Kidney epithelial cell (primary cell): Measurements from ENCODE around the gene ARHGAP5. TPM values are rescaled to one million over a fixed set of nuclear protein-coding genes. Genes with fewer than 3 reads are reported as not detected.
A peak's percentile ranks its signal among the peaks of the same experiment; 100 is the strongest.

Experiments used
- DNase-seq: peaks from one replicate; pipeline ENCODE4 v3.0.0-alpha.2; 2010; ENCODE audit warnings: low read depth
- H3K27me3 ChIP-seq: 2 replicates; pipeline ENCODE4 v1.6.0; 2011; ENCODE audit warnings: low read length; ENCODE audit not compliant: control insufficient read depth, insufficient read depth
- H3K36me3 ChIP-seq: 2 replicates; pipeline ENCODE4 v1.5.1; 2011; ENCODE audit warnings: low read length; ENCODE audit not compliant: control insufficient read depth, insufficient read depth
- H3K4me3 ChIP-seq: 2 replicates; pipeline ENCODE4 v1.5.1; 2011; ENCODE audit warnings: low read depth, mild to moderate bottlenecking, control low read depth, low read length
- CTCF ChIP-seq: IDR thresholded peaks from 2 replicates; pipeline ENCODE4 v1.5.1; 2011; ENCODE audit warnings: mild to moderate bottlenecking, moderate library complexity, low read length, control low read depth, inconsistent platforms; ENCODE audit not compliant: insufficient read depth, poor library complexity, severe bottlenecking
- total RNA-seq: library from RNA; depleted of rRNA; stranded (reverse); fragments of >200 nt; gene quantifications from 2 replicates; pipeline ENCODE4 v1.2.3, GENCODE V29; 2015

The ARHGAP5 gene
- total RNA-seq, 1 donor from 2014 or later: 86.3 TPM

DNA sequence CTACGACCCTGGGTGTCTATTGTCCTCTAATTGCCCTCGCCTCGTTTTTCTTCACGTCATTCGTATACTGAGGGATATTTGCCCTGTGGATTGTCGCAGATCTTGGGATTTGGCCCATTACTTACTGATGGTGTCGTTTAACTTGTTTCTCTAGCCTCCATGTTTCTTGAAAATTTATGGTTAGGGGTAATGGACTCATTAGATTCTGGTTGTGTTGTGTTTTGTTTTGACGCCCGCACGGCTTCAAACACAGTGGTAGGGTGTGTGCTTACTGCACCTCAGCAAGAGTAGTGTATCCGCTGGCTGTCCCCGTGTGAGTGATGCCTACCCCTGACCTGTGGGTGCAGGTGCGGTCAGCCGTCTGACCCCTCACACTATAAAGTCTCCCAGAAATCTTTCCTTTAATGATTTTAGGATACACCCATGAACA, 126.8 kb downstream of the ARHGAP5 start:
- no peaks in the 10 kb centered on the region for H3K27me3 ChIP-seq
- TF ChIP-seq CTCF: no peak
- peak overlapping the region; percentile 82 for H3K4me3 ChIP-seq
- DNase-seq: no peak
- no peaks in the 10 kb centered on the region for H3K36me3 ChIP-seq

- no peak for DNase-seq
- TF ChIP-seq CTCF: no peak
- Histone ChIP-seq H3K27me3 (no peaks in the 10 kb centered on the region), H3K36me3 (no peaks in the 10 kb centered on the region), H3K4me3 (no peak overlapping the region)
Observed at GRCh38 chr14:32205554-32205953, 128.4 kb downstream of the ARHGAP5 start.

GRCh38 chr14:32205984-32206383, 128.9 kb downstream of the ARHGAP5 start:
- H3K4me3 ChIP-seq: no peak overlapping the region
- H3K27me3 ChIP-seq: no peaks in the 10 kb centered on the region
- H3K36me3 ChIP-seq: no peaks in the 10 kb centered on the region
- no peak for DNase-seq
- no peak for TF ChIP-seq CTCF

- TF ChIP-seq CTCF: no peak
- Histone ChIP-seq H3K36me3 (no peaks in the 10 kb centered on the region), H3K27me3 (no peaks in the 10 kb centered on the region), H3K4me3 (no peak overlapping the region)
- DNase-seq: no peak
Observed at GRCh38 chr14:32206552-32206951, 129.4 kb downstream of the ARHGAP5 start.

- DNase-seq: no peak
- Histone ChIP-seq H3K36me3 (no peaks in the 10 kb centered on the region), H3K4me3 (no peak overlapping the region), H3K27me3 (no peaks in the 10 kb centered on the region)
- TF ChIP-seq CTCF: no peak
Observed at GRCh38 chr14:32208490-32208889, 131.4 kb downstream of the ARHGAP5 start.

Other genes with a start within 250 kb of the ARHGAP5 start
- not detected in 2 replicates for gene RNU6-7, start 124.7 kb downstream of the ARHGAP5 start, total RNA-seq
- gene RNU6-8, start 126.0 kb downstream of the ARHGAP5 start, total RNA-seq: not detected in 2 replicates